CD4-positive, CD25-positive, alpha-beta regulatory T cell (primary cell): ENCODE data around the gene FADS6. TPM values are rescaled to one million over a fixed set of nuclear protein-coding genes. Genes with fewer than 3 reads are reported as not detected.

ENCODE experiments used
- ATAC-seq, 2 donors: fragments of 150-1000 bp; cut with Tn5 transposase; one replicate each; pipeline ENCODE4 v1.10.0; 2021; ENCODE audit warnings: low read depth in 2 of 2, moderate number of reproducible peaks in 2 of 2, moderate library complexity in 1 of 2
- DNase-seq, 3 donors: peaks; one replicate each; pipeline versions ENCODE4 v3.0.0 to v3.0.0-alpha.2; 2012 to 2022; ENCODE audit warnings: mixed read lengths in 1 of 3
- H3K27ac ChIP-seq: one replicate; pipeline ENCODE4 v1.7.0; 2013; ENCODE audit warnings: mild to moderate bottlenecking, low read length; ENCODE audit not compliant: insufficient read depth, poor library complexity, severe bottlenecking
- H3K27me3 ChIP-seq: one replicate; pipeline ENCODE4 v1.7.0; 2013; ENCODE audit warnings: low read length; ENCODE audit not compliant: control insufficient read depth, insufficient read depth
- H3K36me3 ChIP-seq: one replicate; pipeline ENCODE4 v1.7.0; 2013; ENCODE audit warnings: mild to moderate bottlenecking, low read length, moderate library complexity; ENCODE audit not compliant: control insufficient read depth, insufficient read depth
- H3K4me1 ChIP-seq: 2 replicates; pipeline ENCODE4 v1.7.0; 2013; ENCODE audit warnings: mild to moderate bottlenecking, low read length; ENCODE audit not compliant: insufficient read depth, control insufficient read depth, poor library complexity, severe bottlenecking
- H3K4me3 ChIP-seq: one replicate; pipeline ENCODE4 v1.7.0; 2013; ENCODE audit warnings: low read depth, mild to moderate bottlenecking, low read length, moderate library complexity
- H3K9me3 ChIP-seq, 2 experiments: 1 replicate in 1 of 2; 2 replicates in 1 of 2; pipeline ENCODE4 v1.7.0; 2013; ENCODE audit warnings: low read length in 2 of 2, mild to moderate bottlenecking in 1 of 2, moderate library complexity in 1 of 2; ENCODE audit not compliant: control insufficient read depth in 2 of 2
- H3K27ac Mint-ChIP-seq, 3 donors: one replicate each; pipeline ENCODE4 v1.8.0; 2020 to 2022; ENCODE audit warnings: mild to moderate bottlenecking in 3 of 3, mixed read lengths in 3 of 3, moderate library complexity in 2 of 3
- H3K27me3 Mint-ChIP-seq: one replicate; pipeline ENCODE4 v1.8.0; 2022; ENCODE audit warnings: mild to moderate bottlenecking, mixed read lengths
- H3K36me3 Mint-ChIP-seq: one replicate; pipeline ENCODE4 v1.8.0; 2020; ENCODE audit warnings: mixed read lengths
- H3K4me1 Mint-ChIP-seq, 4 donors: one replicate each; pipeline ENCODE4 v1.8.0; 2020 to 2022; ENCODE audit warnings: mixed read lengths in 4 of 4, mild to moderate bottlenecking in 1 of 4
- H3K4me3 Mint-ChIP-seq, 4 donors: one replicate each; pipeline ENCODE4 v1.8.0; 2020 to 2022; ENCODE audit warnings: mild to moderate bottlenecking in 4 of 4, mixed read lengths in 4 of 4, moderate library complexity in 3 of 4
- H3K9me3 Mint-ChIP-seq, 7 donors: one replicate each; pipeline ENCODE4 v1.8.0; 2020 to 2022; ENCODE audit warnings: mixed read lengths in 7 of 7, mild to moderate bottlenecking in 3 of 7, moderate library complexity in 2 of 7
- polyA plus RNA-seq, 4 donors: library from polyadenylated mRNA; unstranded; fragments of 300-500 nt; fragmentation: Illumina TruSeq; gene quantifications; one replicate each; pipeline ENCODE4 v1.2.3, GENCODE V29; 2021
- total RNA-seq: library from RNA; stranded (reverse); gene quantifications from one replicate; pipeline ENCODE4 v1.2.3, GENCODE V29; 2022

FADS6 gene
- total and polyA plus RNA-seq, 5 donors from 2014 or later = not detected

- no peak for DNase-seq
- Histone ChIP-seq H3K4me1 (no peaks in the 10 kb centered on the region), H3K4me3 (no peak overlapping the region), H3K9me3 (no peaks in the 10 kb centered on the region), H3K27me3 (peaks cover 2% of the 10 kb centered on the region), H3K27ac (no peak overlapping the region), H3K36me3 (no peaks in the 10 kb centered on the region)
- Mint-ChIP-seq H3K9me3 (no peaks in the 10 kb centered on the region), H3K27me3 (peaks cover 14% of the 10 kb centered on the region), H3K36me3 (no peaks in the 10 kb centered on the region), H3K4me1 (peaks cover 0 to 2% (median 0%) of the 10 kb centered on the region in 4 donors), H3K27ac (no peak overlapping the region), H3K4me3 (no peak overlapping the region)
- ATAC-seq = no peak
These were observed 11.4 kb upstream of the FADS6 start for GRCh38 chr17:74904687-74905409.

- no peak overlapping the region for H3K4me3 Mint-ChIP-seq
- ATAC-seq = no peak
These were observed 10.2 kb upstream of the FADS6 start for GRCh38 chr17:74903671-74904070.

DNA sequence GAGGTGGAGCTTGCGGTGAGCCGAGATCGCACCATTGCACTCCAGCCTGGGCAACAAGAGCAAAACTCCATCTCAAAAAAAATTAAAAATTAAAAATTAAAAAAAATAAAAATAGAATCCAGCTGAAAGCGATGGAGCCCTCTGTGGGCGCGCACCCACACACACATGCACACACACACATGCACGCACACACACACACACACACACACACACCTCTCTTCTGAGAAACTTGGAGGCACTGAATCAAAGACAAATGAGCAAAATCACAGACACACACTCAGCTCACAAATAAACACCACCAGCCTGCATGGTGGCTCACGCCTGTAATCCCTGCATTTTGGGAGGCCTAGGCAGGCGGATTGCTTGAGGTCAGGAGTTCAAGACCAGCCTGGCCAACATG, 9.6 kb upstream of the FADS6 start:
- DNase-seq = no peak
- H3K36me3 Mint-ChIP-seq = no peaks in the 10 kb centered on the region
- Histone ChIP-seq H3K9me3 (no peaks in the 10 kb centered on the region), H3K27me3 (peaks cover 2% of the 10 kb centered on the region), H3K4me1 (no peaks in the 10 kb centered on the region), H3K36me3 (no peaks in the 10 kb centered on the region), H3K27ac (no peak overlapping the region), H3K4me3 (no peak overlapping the region)
- H3K4me1 Mint-ChIP-seq = no peaks in the 10 kb centered on the region
- H3K9me3 Mint-ChIP-seq = no peaks in the 10 kb centered on the region
- H3K27ac Mint-ChIP-seq = no peak overlapping the region
- ATAC-seq = no peak
- H3K27me3 Mint-ChIP-seq = peaks cover 29% of the 10 kb centered on the region
- no peak overlapping the region for H3K4me3 Mint-ChIP-seq

More at GRCh38 chr17:74903671-74904070, 10.2 kb upstream of the FADS6 start:
- no peak overlapping the region for H3K27ac Mint-ChIP-seq
- Histone ChIP-seq H3K4me1 (no peaks in the 10 kb centered on the region), H3K27me3 (peaks cover 2% of the 10 kb centered on the region), H3K9me3 (no peaks in the 10 kb centered on the region), H3K4me3 (no peak overlapping the region), H3K27ac (no peak overlapping the region), H3K36me3 (no peaks in the 10 kb centered on the region)
- peaks cover 23% of the 10 kb centered on the region for H3K27me3 Mint-ChIP-seq
- no peaks in the 10 kb centered on the region for H3K9me3 Mint-ChIP-seq
- H3K36me3 Mint-ChIP-seq = no peaks in the 10 kb centered on the region
- no peak for DNase-seq
- H3K4me1 Mint-ChIP-seq = peaks cover 0 to 2% (median 0%) of the 10 kb centered on the region in 4 donors

GRCh38 chr17:74901353-74902135, 8.1 kb upstream of the FADS6 start:
- DNase-seq = no peak
- no peak for ATAC-seq
- Mint-ChIP-seq H3K27me3 (peaks cover 29% of the 10 kb centered on the region), H3K4me1 (no peaks in the 10 kb centered on the region), H3K9me3 (no peaks in the 10 kb centered on the region), H3K27ac (no peak overlapping the region), H3K4me3 (no peak overlapping the region), H3K36me3 (no peaks in the 10 kb centered on the region)
- H3K36me3 ChIP-seq = no peaks in the 10 kb centered on the region
- no peak overlapping the region for H3K4me3 ChIP-seq
- H3K27me3 ChIP-seq = peaks cover 4% of the 10 kb centered on the region
- H3K4me1 ChIP-seq = no peaks in the 10 kb centered on the region
- no peak overlapping the region for H3K27ac ChIP-seq
- no peaks in the 10 kb centered on the region for H3K9me3 ChIP-seq

DNA sequence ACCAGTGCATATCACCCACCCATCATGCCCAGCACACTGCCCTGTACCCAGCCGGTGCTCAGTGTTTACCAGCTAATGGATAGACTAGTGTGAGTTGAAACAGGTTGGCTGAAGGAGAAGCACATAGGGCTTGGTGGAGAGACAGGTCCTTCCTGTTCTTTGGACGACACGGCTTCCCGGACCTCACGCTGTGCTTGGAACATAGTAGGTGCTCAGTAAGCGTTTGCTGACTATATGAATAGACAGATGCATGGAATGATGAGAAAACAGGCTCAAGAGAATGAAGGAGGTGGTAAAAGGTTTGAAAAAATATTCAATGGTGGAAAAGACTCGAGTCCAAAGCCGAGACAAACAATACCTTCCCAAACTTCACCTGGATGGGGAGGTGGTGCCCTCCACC, 6.8 kb upstream of the FADS6 start:
- Mint-ChIP-seq H3K27me3 (peaks cover 37% of the 10 kb centered on the region), H3K4me3 (no peak overlapping the region), H3K4me1 (no peaks in the 10 kb centered on the region), H3K27ac (no peak overlapping the region), H3K9me3 (no peaks in the 10 kb centered on the region), H3K36me3 (no peaks in the 10 kb centered on the region)
- DNase-seq (no peak), ATAC-seq (no peak)
- Histone ChIP-seq H3K4me3 (no peak overlapping the region), H3K36me3 (no peaks in the 10 kb centered on the region), H3K9me3 (no peaks in the 10 kb centered on the region), H3K27ac (no peak overlapping the region), H3K4me1 (no peaks in the 10 kb centered on the region), H3K27me3 (peaks cover 9% of the 10 kb centered on the region)

GRCh38 chr17:74898376-74898946, 5.0 kb upstream of the FADS6 start:
- H3K27ac Mint-ChIP-seq = no peak overlapping the region
- peaks cover 48% of the 10 kb centered on the region for H3K27me3 Mint-ChIP-seq

GRCh38 chr17:74893936-74894671, 671 bp upstream of the FADS6 start:
- H3K36me3 ChIP-seq = no peaks in the 10 kb centered on the region
- no peak overlapping the region for H3K27ac Mint-ChIP-seq
- H3K27me3 Mint-ChIP-seq = peaks cover 53% of the 10 kb centered on the region
- H3K36me3 Mint-ChIP-seq = no peaks in the 10 kb centered on the region
- peak overlapping the region in 2 of 4 donors; percentile 22 to 67 for H3K4me3 Mint-ChIP-seq
- ATAC-seq (no peak), DNase-seq (no peak)
- no peak overlapping the region for H3K4me3 ChIP-seq
- no peaks in the 10 kb centered on the region for H3K9me3 ChIP-seq
- peaks cover 9% of the 10 kb centered on the region for H3K27me3 ChIP-seq
- H3K9me3 Mint-ChIP-seq = no peaks in the 10 kb centered on the region
- H3K27ac ChIP-seq = no peak overlapping the region
- H3K4me1 Mint-ChIP-seq = peaks cover 0 to 2% (median 1%) of the 10 kb centered on the region in 4 donors
- peaks cover 9% of the 10 kb centered on the region for H3K4me1 ChIP-seq

More at GRCh38 chr17:74898376-74898946, 5.0 kb upstream of the FADS6 start:
- ATAC-seq (no peak), DNase-seq (no peak)
- no peak overlapping the region for H3K27ac ChIP-seq
- H3K36me3 ChIP-seq = no peaks in the 10 kb centered on the region
- H3K9me3 ChIP-seq = no peaks in the 10 kb centered on the region
- H3K4me3 Mint-ChIP-seq = no peak overlapping the region
- peaks cover 0 to 2% (median 1%) of the 10 kb centered on the region in 4 donors for H3K4me1 Mint-ChIP-seq
- no peaks in the 10 kb centered on the region for H3K36me3 Mint-ChIP-seq
- peaks cover 2% of the 10 kb centered on the region for H3K4me1 ChIP-seq
- H3K27me3 ChIP-seq = peaks cover 9% of the 10 kb centered on the region
- H3K9me3 Mint-ChIP-seq = no peaks in the 10 kb centered on the region
- no peak overlapping the region for H3K4me3 ChIP-seq
